H9 (cell line): ENCODE measurements around the gene VSIG2. TPM values are rescaled to one million over a fixed set of nuclear protein-coding genes. Genes with fewer than 3 reads are reported as not detected.

Experiments
- DNase-seq: peaks from one replicate; pipeline ENCODE4 v3.0.0-alpha.2; 2017
- H2AFZ ChIP-seq: one replicate; pipeline ENCODE4 v1.6.1; 2013; ENCODE audit warnings: mild to moderate bottlenecking, low read length, control low read depth, moderate library complexity
- H2AK5ac ChIP-seq: 2 replicates; pipeline ENCODE4 v1.6.1; 2013; ENCODE audit warnings: low read length, control low read depth, mixed read lengths; ENCODE audit not compliant: insufficient read length
- H2BK120ac ChIP-seq: one replicate; pipeline ENCODE4 v1.6.1; 2013; ENCODE audit warnings: low read depth, mild to moderate bottlenecking, low read length, control low read depth, inconsistent platforms; ENCODE audit not compliant: poor library complexity, severe bottlenecking
- H2BK12ac ChIP-seq: 2 replicates; pipeline ENCODE4 v1.6.1; 2013; ENCODE audit warnings: low read length, control low read depth, mixed read lengths, low read depth; ENCODE audit not compliant: insufficient read length
- H2BK15ac ChIP-seq: 2 replicates; pipeline ENCODE4 v1.6.1; 2013; ENCODE audit warnings: low read depth, low read length, control low read depth
- H2BK20ac ChIP-seq: one replicate; pipeline ENCODE4 v1.6.1; 2013; ENCODE audit warnings: low read depth, mild to moderate bottlenecking, low read length, control low read depth, inconsistent platforms; ENCODE audit not compliant: poor library complexity, severe bottlenecking
- H2BK5ac ChIP-seq: 2 replicates; pipeline ENCODE4 v1.6.1; 2013; ENCODE audit warnings: low read length, control low read depth, mixed read lengths; ENCODE audit not compliant: insufficient read length
- H3K14ac ChIP-seq: 2 replicates; pipeline ENCODE4 v1.6.1; 2013; ENCODE audit warnings: low read length, control low read depth; ENCODE audit not compliant: insufficient read depth
- H3K18ac ChIP-seq: 2 replicates; pipeline ENCODE4 v1.6.1; 2013; ENCODE audit warnings: low read depth, mild to moderate bottlenecking, mixed read lengths, low read length, control low read depth; ENCODE audit not compliant: insufficient read length
- H3K23ac ChIP-seq: 2 replicates; pipeline ENCODE4 v1.6.1; 2013; ENCODE audit warnings: low read length, control low read depth, mixed read lengths, low read depth; ENCODE audit not compliant: insufficient read length
- H3K23me2 ChIP-seq: 2 replicates; pipeline ENCODE4 v1.6.1; 2013; ENCODE audit warnings: low read depth, mild to moderate bottlenecking, mixed read lengths, low read length, control low read depth; ENCODE audit not compliant: insufficient read length, poor library complexity, severe bottlenecking
- H3K27ac ChIP-seq: 2 replicates; pipeline ENCODE4 v1.5.1; 2013; ENCODE audit warnings: low read length, control low read depth, mixed read lengths, low read depth; ENCODE audit not compliant: insufficient read length
- H3K27me3 ChIP-seq: 2 replicates; pipeline ENCODE4 v1.6.1; 2013; ENCODE audit warnings: low read length, control low read depth, inconsistent platforms; ENCODE audit not compliant: insufficient read depth
- H3K4ac ChIP-seq: 2 replicates; pipeline ENCODE4 v1.6.1; 2013; ENCODE audit warnings: low read depth, mild to moderate bottlenecking, control low read depth, inconsistent platforms, low read length, moderate library complexity
- H3K4me1 ChIP-seq: 2 replicates; pipeline ENCODE4 v1.6.1; 2013; ENCODE audit warnings: low read length, control low read depth, inconsistent platforms; ENCODE audit not compliant: insufficient read depth
- H3K4me2 ChIP-seq: 2 replicates; pipeline ENCODE4 v1.6.1; 2013; ENCODE audit warnings: low read length, control low read depth, mixed read lengths; ENCODE audit not compliant: insufficient read length, insufficient read depth
- H3K56ac ChIP-seq: 2 replicates; pipeline ENCODE4 v1.6.1; 2013; ENCODE audit warnings: low read depth, mild to moderate bottlenecking, mixed read lengths, low read length, control low read depth; ENCODE audit not compliant: insufficient read length
- H3K79me1 ChIP-seq: 2 replicates; pipeline ENCODE4 v1.6.1; 2013; ENCODE audit warnings: low read depth, mild to moderate bottlenecking, moderate library complexity, low read length, control low read depth, inconsistent platforms; ENCODE audit not compliant: insufficient read depth, poor library complexity, severe bottlenecking
- H3K79me2 ChIP-seq: 2 replicates; pipeline ENCODE4 v1.6.1; 2013; ENCODE audit warnings: low read length, control low read depth, inconsistent platforms; ENCODE audit not compliant: insufficient read depth
- H3K9ac ChIP-seq: 2 replicates; pipeline ENCODE4 v1.6.1; 2013; ENCODE audit warnings: low read length, control low read depth, mixed read lengths; ENCODE audit not compliant: insufficient read length; ENCODE audit errors: extremely low read depth
- H3K9me3 ChIP-seq: one replicate; pipeline ENCODE4 v1.6.1; 2013; ENCODE audit warnings: low read depth, low read length, inconsistent platforms; ENCODE audit not compliant: control insufficient read depth
- H3T11ph ChIP-seq: one replicate; pipeline ENCODE4 v1.6.1; 2013; ENCODE audit warnings: mild to moderate bottlenecking, low read length, control low read depth, inconsistent platforms
- H4K20me1 ChIP-seq: one replicate; pipeline ENCODE4 v1.6.1; 2013; ENCODE audit not compliant: control insufficient read depth, insufficient read length, insufficient read depth
- H4K5ac ChIP-seq: 2 replicates; pipeline ENCODE4 v1.6.1; 2013; ENCODE audit warnings: low read depth, mild to moderate bottlenecking, mixed read lengths, low read length, control low read depth; ENCODE audit not compliant: insufficient read length
- H4K8ac ChIP-seq: replicated peaks from 2 replicates; pipeline ENCODE4 v1.6.1; 2013; ENCODE audit warnings: low read length, control low read depth, mixed read lengths, low read depth; ENCODE audit not compliant: insufficient read length
- H4K91ac ChIP-seq: 2 replicates; pipeline ENCODE4 v1.6.1; 2013; ENCODE audit warnings: low read depth, mild to moderate bottlenecking, moderate library complexity, mixed read lengths, low read length, control low read depth; ENCODE audit not compliant: insufficient read length
- H3K27ac Mint-ChIP-seq, 3 experiments: 2 replicates in 2 of 3; 3 replicates in 1 of 3; pipeline ENCODE4 v1.8.0; 2020 to 2021; ENCODE audit warnings: mixed read lengths in 3 of 3, mild to moderate bottlenecking in 1 of 3, moderate library complexity in 1 of 3
- H3K27me3 Mint-ChIP-seq: 2 replicates; pipeline ENCODE4 v1.8.0; 2021; ENCODE audit warnings: low read depth, mild to moderate bottlenecking, moderate library complexity, mixed read lengths
- H3K36me3 Mint-ChIP-seq, 3 experiments: 2 replicates in 2 of 3; 3 replicates in 1 of 3; pipeline ENCODE4 v1.8.0; 2020 to 2021; ENCODE audit warnings: low read depth in 3 of 3, mixed read lengths in 3 of 3; ENCODE audit not compliant: insufficient read depth in 1 of 3
- H3K4me1 Mint-ChIP-seq, 2 experiments: 2 replicates each; pipeline ENCODE4 v1.8.0; 2020; ENCODE audit warnings: mixed read lengths in 2 of 2
- H3K4me3 Mint-ChIP-seq, 2 experiments: 2 replicates in 1 of 2; 3 replicates in 1 of 2; pipeline ENCODE4 v1.8.0; 2020 to 2021; ENCODE audit warnings: mild to moderate bottlenecking in 2 of 2, mixed read lengths in 2 of 2, moderate library complexity in 1 of 2
- H3K9me3 Mint-ChIP-seq, 2 experiments: 2 replicates in 1 of 2; 3 replicates in 1 of 2; pipeline ENCODE4 v1.8.0; 2020; ENCODE audit warnings: mild to moderate bottlenecking in 2 of 2, mixed read lengths in 2 of 2, moderate library complexity in 1 of 2
- WGBS: extraction: QIAGEN DNeasy Blood & Tissue Kit; methylation state at CpG from one replicate; pipeline ENCODE4 v1.1.7; 2013; ENCODE audit warnings: missing lambda C conversion rate, low lambda C conversion rate, mixed read lengths; ENCODE audit not compliant: insufficient read length; ENCODE audit errors: extremely low coverage; 5-methylcytosine and 5-hydroxymethylcytosine counted together
- total RNA-seq: library from RNA; stranded (reverse); gene quantifications from 2 replicates; pipeline ENCODE4 v1.2.1, GENCODE V29; 2021
- TF ChIP-seq, protein P1 (sequence below): fragments of 200-600 bp; sonication (generic); conservative IDR thresholded peaks from 3 replicates; pipeline ENCODE4 v1.8.0; 2021; ENCODE audit warnings: antibody characterized with exemption, mild to moderate bottlenecking

The VSIG2 gene
- total RNA-seq, 1 experiment from 2014 or later, result not detected

DNA sequence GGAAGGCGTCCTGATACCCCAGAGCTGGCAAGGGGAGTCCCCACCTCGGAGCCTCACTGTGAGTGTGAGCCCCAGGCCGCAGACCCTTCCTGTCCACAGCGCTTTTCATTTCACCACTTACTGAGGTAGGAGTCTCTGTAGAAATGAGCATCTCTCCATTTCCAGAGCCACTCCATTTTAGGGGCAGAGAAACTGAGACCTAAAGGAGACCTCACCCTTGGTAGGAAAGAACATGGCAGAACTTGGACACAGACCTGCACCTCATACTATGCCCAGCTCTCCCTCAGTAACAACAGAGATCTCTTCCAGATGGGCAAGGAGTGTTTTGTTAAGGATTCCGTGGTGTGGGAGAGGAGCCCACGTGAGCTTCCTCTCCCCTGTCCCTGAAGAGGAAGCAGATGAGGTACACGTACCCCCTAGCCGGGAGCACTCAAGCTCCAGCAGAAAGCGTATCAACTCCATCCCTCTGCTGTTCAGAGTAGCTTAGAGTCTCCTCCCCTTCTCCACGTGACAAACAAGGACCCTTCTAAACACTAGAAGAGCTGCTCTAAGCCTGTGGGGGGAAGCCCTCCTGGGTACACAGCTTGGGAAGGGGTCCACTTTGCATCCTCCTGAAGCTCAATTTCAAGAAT lies 532 bp upstream of the VSIG2 start:
- no peaks in the 10 kb centered on the region; a peak in 2 of 7 replicates for H3K36me3 Mint-ChIP-seq
- WGBS, result no CpG with 5 or more reads among the region's 10 CpGs

More for the DNA sequence above, 532 bp upstream of the VSIG2 start:
- Histone ChIP-seq H4K8ac (no peak overlapping the region), H3K23me2 (peaks cover 3% of the 10 kb centered on the region), H2BK5ac (no peak overlapping the region), H2AFZ (no peak overlapping the region), H2BK12ac (no peak overlapping the region), H3K14ac (no peak overlapping the region), H3K23ac (no peak overlapping the region), H3K4me1 (peaks cover 3% of the 10 kb centered on the region; the same call in 1 of the 2 replicates), H2BK20ac (no peak overlapping the region), H3K79me1 (no peaks in the 10 kb centered on the region), H4K20me1 (no peaks in the 10 kb centered on the region), H2BK120ac (no peak overlapping the region), H3K79me2 (no peaks in the 10 kb centered on the region), H3K4me2 (peak overlapping the region; percentile 41), H2AK5ac (no peak overlapping the region), H3T11ph (no peak overlapping the region), H4K91ac (no peak overlapping the region), H3K27me3 (peaks cover 93% of the 10 kb centered on the region), H3K4ac (no peak overlapping the region), H3K18ac (no peak overlapping the region), H3K27ac (no peak overlapping the region), H3K9ac (no peak overlapping the region), H4K5ac (no peak overlapping the region), H3K56ac (no peak overlapping the region), H2BK15ac (no peak overlapping the region), H3K9me3 (no peaks in the 10 kb centered on the region)
- peaks cover 3 to 6% of the 10 kb centered on the region in 2 experiments; a peak in 3 of 5 replicates for H3K9me3 Mint-ChIP-seq
- H3K27me3 Mint-ChIP-seq, result peaks cover 66% of the 10 kb centered on the region
- peak overlapping the region in 1 of 2 experiments; percentile 74; a peak in 3 of 5 replicates for H3K4me3 Mint-ChIP-seq
- no peak overlapping the region for H3K27ac Mint-ChIP-seq
- TF ChIP-seq, protein P1, sequence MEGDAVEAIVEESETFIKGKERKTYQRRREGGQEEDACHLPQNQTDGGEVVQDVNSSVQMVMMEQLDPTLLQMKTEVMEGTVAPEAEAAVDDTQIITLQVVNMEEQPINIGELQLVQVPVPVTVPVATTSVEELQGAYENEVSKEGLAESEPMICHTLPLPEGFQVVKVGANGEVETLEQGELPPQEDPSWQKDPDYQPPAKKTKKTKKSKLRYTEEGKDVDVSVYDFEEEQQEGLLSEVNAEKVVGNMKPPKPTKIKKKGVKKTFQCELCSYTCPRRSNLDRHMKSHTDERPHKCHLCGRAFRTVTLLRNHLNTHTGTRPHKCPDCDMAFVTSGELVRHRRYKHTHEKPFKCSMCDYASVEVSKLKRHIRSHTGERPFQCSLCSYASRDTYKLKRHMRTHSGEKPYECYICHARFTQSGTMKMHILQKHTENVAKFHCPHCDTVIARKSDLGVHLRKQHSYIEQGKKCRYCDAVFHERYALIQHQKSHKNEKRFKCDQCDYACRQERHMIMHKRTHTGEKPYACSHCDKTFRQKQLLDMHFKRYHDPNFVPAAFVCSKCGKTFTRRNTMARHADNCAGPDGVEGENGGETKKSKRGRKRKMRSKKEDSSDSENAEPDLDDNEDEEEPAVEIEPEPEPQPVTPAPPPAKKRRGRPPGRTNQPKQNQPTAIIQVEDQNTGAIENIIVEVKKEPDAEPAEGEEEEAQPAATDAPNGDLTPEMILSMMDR, result no peak
- DNase-seq, result no peak
- H3K4me1 Mint-ChIP-seq, result peaks cover 12 to 43% of the 10 kb centered on the region in 2 experiments
